ENCODE data around the gene PDE10A. TPM values are rescaled to one million over a fixed set of nuclear protein-coding genes. Genes with fewer than 3 reads are reported as not detected.

PDE10A gene
- total RNA-seq, 6 donors from 2014 or later = 0.89 to 4.9 (median 1.4) TPM

DNA sequence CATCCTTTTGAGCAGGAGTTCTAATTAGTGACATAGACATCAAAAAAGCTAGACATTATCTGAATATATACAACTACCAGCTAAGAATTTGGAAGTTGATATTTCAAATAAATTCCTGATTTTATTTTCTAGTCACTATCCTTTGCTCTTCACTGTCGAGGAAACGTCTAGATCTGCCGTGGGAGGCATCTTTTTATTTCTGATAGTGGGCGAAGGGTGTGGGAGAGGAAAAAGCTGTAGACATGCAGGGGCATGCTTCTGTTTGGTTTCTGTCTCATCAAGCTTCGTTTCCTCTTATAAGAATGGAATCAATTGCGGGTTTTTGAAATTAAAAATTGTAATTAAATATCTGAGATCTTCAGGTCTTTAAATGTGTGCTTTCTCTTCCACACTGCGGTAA lies 337.4 kb downstream of the PDE10A start:
- WGBS, 2 donors = 82 to 88% methylated on average over 7 of the region's 7 CpGs
- Histone ChIP-seq H3K9me3 (peaks cover 0 to 12% (median 6%) of the 10 kb centered on the region in 4 donors), H3K4me3 (no peak overlapping the region), H3K4me1 (no peaks in the 10 kb centered on the region), H3K27me3 (no peaks in the 10 kb centered on the region), H3K27ac (no peak overlapping the region), H3K36me3 (no peaks in the 10 kb centered on the region)
- no peak for DNase-seq
- no peak for TF ChIP-seq POLR2AphosphoS5 (IDR thresholded peaks at IDR 0.05)
- TF ChIP-seq EP300 (IDR thresholded peaks at IDR 0.05) = no peak
- TF ChIP-seq, protein P1, sequence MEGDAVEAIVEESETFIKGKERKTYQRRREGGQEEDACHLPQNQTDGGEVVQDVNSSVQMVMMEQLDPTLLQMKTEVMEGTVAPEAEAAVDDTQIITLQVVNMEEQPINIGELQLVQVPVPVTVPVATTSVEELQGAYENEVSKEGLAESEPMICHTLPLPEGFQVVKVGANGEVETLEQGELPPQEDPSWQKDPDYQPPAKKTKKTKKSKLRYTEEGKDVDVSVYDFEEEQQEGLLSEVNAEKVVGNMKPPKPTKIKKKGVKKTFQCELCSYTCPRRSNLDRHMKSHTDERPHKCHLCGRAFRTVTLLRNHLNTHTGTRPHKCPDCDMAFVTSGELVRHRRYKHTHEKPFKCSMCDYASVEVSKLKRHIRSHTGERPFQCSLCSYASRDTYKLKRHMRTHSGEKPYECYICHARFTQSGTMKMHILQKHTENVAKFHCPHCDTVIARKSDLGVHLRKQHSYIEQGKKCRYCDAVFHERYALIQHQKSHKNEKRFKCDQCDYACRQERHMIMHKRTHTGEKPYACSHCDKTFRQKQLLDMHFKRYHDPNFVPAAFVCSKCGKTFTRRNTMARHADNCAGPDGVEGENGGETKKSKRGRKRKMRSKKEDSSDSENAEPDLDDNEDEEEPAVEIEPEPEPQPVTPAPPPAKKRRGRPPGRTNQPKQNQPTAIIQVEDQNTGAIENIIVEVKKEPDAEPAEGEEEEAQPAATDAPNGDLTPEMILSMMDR (IDR thresholded peaks at IDR 0.05) = no peak
- TF ChIP-seq POLR2A (IDR thresholded peaks at IDR 0.05) = no peak
- no peak for ATAC-seq (ENCODE audit: low FRiP score in 2 of 2)

DNA sequence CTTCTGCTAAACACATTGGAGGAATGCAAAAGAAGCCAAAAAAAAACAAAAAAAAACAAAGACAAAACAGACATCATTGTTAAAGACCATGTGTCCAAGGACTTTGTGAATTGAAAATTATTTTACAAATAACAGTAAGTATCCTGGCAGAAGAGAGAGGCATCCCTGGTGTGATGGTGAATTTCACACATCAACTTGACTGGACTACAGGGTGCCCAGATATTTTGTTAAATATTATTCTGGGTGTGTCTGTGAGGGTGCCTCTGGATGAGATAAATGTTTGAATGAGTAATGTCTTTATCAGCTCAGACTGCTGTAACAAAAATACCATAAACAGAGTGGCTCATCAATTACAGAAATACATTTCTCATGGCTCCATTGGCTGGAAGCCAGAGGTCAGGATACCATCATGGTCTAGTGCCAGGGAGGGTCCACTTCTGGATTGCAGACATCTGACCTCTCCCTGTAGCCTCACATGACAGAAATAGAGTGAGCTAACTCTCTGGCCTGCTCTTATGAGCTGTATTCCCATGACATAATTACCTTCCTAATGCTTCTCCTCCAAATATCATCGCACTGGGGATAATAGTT lies 341.4 kb downstream of the PDE10A start:
- Histone ChIP-seq H3K9me3 (peaks cover 0 to 12% (median 6%) of the 10 kb centered on the region in 4 donors), H3K36me3 (no peaks in the 10 kb centered on the region), H3K4me1 (no peaks in the 10 kb centered on the region), H3K4me3 (no peak overlapping the region), H3K27me3 (no peaks in the 10 kb centered on the region), H3K27ac (no peak overlapping the region)
- ATAC-seq (ENCODE audit: low FRiP score in 2 of 2) (no peak), DNase-seq (no peak)
- TF ChIP-seq EP300 (IDR thresholded peaks at IDR 0.05) (no peak), POLR2A (IDR thresholded peaks at IDR 0.05) (no peak), POLR2AphosphoS5 (IDR thresholded peaks at IDR 0.05) (no peak)
- TF ChIP-seq, protein P1 (IDR thresholded peaks at IDR 0.05) = no peak
- 63 to 73% methylated on average over 1 of the region's 1 CpG for WGBS, 2 donors

DNA sequence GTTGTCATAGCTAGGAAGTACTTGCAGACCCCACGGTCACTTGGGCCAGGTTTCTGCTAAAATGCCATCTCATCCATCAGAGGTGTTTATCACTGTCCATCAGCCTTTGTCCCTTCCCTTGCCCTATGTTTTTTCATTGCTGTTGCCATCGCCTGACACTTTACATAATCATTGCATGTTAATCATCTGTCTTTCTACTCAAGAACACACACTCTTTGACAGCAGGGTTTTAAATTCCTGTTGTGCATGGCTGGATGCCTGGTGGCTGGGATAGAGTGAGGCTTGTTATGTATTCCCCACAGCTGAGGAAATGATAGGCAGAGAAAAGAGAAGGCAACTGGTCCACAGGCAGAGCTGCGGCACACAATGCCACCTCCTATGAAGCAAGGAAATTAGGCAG lies 341.9 kb downstream of the PDE10A start:
- H3K4me3 ChIP-seq = no peak overlapping the region
- no peak overlapping the region for H3K27ac ChIP-seq
- DNase-seq (no peak), ATAC-seq (ENCODE audit: low FRiP score in 2 of 2) (no peak)
- no peak for TF ChIP-seq EP300 (IDR thresholded peaks at IDR 0.05)
- no peak for TF ChIP-seq POLR2A (IDR thresholded peaks at IDR 0.05)
- TF ChIP-seq, protein P1 (IDR thresholded peaks at IDR 0.05) = no peak
- no peak for TF ChIP-seq POLR2AphosphoS5 (IDR thresholded peaks at IDR 0.05)
- no peaks in the 10 kb centered on the region for H3K36me3 ChIP-seq
- no peaks in the 10 kb centered on the region for H3K4me1 ChIP-seq
- H3K27me3 ChIP-seq = no peaks in the 10 kb centered on the region
- 81 to 90% methylated on average over 3 of the region's 3 CpGs for WGBS, 2 donors
- peaks cover 0 to 12% (median 6%) of the 10 kb centered on the region in 4 donors for H3K9me3 ChIP-seq

DNA sequence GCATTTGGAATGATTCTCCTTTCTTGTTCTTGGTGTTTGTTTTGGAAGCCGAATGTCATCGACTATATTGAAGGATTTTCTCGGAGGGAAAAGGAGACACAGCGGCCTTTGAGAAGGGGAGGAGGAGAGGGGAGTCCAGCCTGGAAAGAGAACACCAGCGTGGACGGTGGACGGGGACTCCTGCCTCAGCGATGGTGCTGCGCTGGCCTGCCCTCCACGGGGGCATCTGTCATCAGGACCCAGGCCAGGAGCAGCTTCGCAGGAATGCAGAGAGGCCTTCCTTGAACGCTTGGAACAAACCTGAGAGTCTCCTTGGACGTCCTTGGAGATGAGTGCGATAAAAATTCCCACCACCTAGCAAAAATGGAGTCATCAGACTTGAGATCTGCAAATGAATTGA lies 345.3 kb downstream of the PDE10A start:
- Histone ChIP-seq H3K9me3 (peaks cover 0 to 12% (median 6%) of the 10 kb centered on the region in 4 donors), H3K36me3 (no peaks in the 10 kb centered on the region), H3K27ac (no peak overlapping the region), H3K4me1 (no peaks in the 10 kb centered on the region), H3K4me3 (no peak overlapping the region), H3K27me3 (no peaks in the 10 kb centered on the region)
- DNase-seq (no peak), ATAC-seq (ENCODE audit: low FRiP score in 2 of 2) (no peak)
- WGBS, 2 donors = 82 to 86% methylated on average over 14 of the region's 14 CpGs
- TF ChIP-seq EP300 (IDR thresholded peaks at IDR 0.05) = no peak
- TF ChIP-seq POLR2A (IDR thresholded peaks at IDR 0.05) = no peak
- TF ChIP-seq, protein P1 (IDR thresholded peaks at IDR 0.05) = no peak
- no peak for TF ChIP-seq POLR2AphosphoS5 (IDR thresholded peaks at IDR 0.05)
